HCT116 (cell line): Measurements from ENCODE around the gene PCDHA5. TPM values are rescaled to one million over a fixed set of nuclear protein-coding genes. Genes with fewer than 3 reads are reported as not detected.

Source experiments
- ATAC-seq: fragments of 200-7000 bp; cut with Tn5 transposase; 2 replicates; pipeline ENCODE4 v1.9.1; 2020; ENCODE audit warnings: mild to moderate bottlenecking, moderate library complexity
- BruUV-seq: library from RNA; stranded (reverse); fragments of 400-500 nt; replicated peaks from 2 replicates; lab custom pipeline; 2021; lab: Mats Ljungman, UMichigan
- CTCF ChIA-PET: fragments of 300-600 bp; sonication (Branson Sonifier 250); formaldehyde crosslinking; loops from one replicate; lab custom pipeline; 2021; ENCODE audit warnings: antibody characterized with exemption; lab: Charles Lee
- POLR2A ChIA-PET: fragments of 300-600, 350-600 bp; sonication (Branson Sonifier 250); formaldehyde crosslinking; loops from one replicate; lab custom pipeline; 2021; ENCODE audit warnings: antibody characterized with exemption; lab: Charles Lee
- RAD21 ChIA-PET, 2 experiments: fragments of 300-600 bp; sonication (Branson Sonifier 250); formaldehyde crosslinking; loops; one replicate each; lab custom pipeline; 2023; ENCODE audit warnings: low total read pairs in 2 of 2; ENCODE audit not compliant: uncharacterized antibody in 2 of 2, unreplicated experiment in 2 of 2, low non-redundant PET in 1 of 2; lab: Charles Lee
- DNase-seq: peaks from one replicate; pipeline ENCODE4 v3.0.0-alpha.2; 2010; ENCODE audit warnings: low read depth, low spot score
- H2AFZ ChIP-seq: fragments of 200-600 bp; shearing (Covaris generic), sonication (generic); 2 replicates; pipeline ENCODE4 v1.6.1; 2017; ENCODE audit warnings: low read depth, mixed run types, mixed read lengths, antibody characterized with exemption, low read length; ENCODE audit not compliant: poor library complexity, severe bottlenecking
- H3K27ac ChIP-seq: 2 replicates; pipeline ENCODE4 v1.5.1; 2012; ENCODE audit warnings: low read depth, low read length
- H3K27me3 ChIP-seq: fragments of 200-600 bp; sonication (generic); 2 replicates; pipeline ENCODE4 v1.6.1; 2016; ENCODE audit warnings: mixed run types, low read length, mixed read lengths; ENCODE audit not compliant: insufficient read depth
- H3K36me3 ChIP-seq, 2 experiments: fragments of 200-500 bp in 1 of 2; fragments of 200-600 bp in 1 of 2; sonication (Bioruptor generic) in 1 of 2; sonication (generic) in 1 of 2; 2 replicates each; pipeline versions ENCODE4 v1.5.1 to v1.6.1; 2014 to 2016; ENCODE audit warnings: low read length in 2 of 2, inconsistent platforms in 1 of 2, mixed read lengths in 1 of 2, mixed run types in 1 of 2; ENCODE audit not compliant: insufficient read depth in 2 of 2, control insufficient read depth in 1 of 2
- H3K4me1 ChIP-seq, 2 experiments: fragments of 200-600 bp in 1 of 2; sonication (generic) in 1 of 2; 2 replicates each; pipeline versions ENCODE4 v1.5.1 to v1.6.1; 2012 to 2017; ENCODE audit warnings: low read length in 2 of 2, inconsistent platforms in 1 of 2, mild to moderate bottlenecking in 1 of 2, mixed read lengths in 1 of 2, mixed run types in 1 of 2, moderate library complexity in 1 of 2; ENCODE audit not compliant: insufficient read depth in 2 of 2, control insufficient read depth in 1 of 2
- H3K4me2 ChIP-seq: fragments of 200-600 bp; sonication (generic); 2 replicates; pipeline ENCODE4 v1.6.1; 2017; ENCODE audit warnings: mixed run types, low read length, mixed read lengths
- H3K4me3 ChIP-seq, 2 experiments: fragments of 200-600 bp in 1 of 2; sonication (generic) in 1 of 2; replicated peaks in 1 of 2; 2 replicates each; pipeline ENCODE4 v1.5.1; 2011 to 2016; ENCODE audit warnings: low read length in 2 of 2, control low read depth in 1 of 2, low read depth in 1 of 2, mild to moderate bottlenecking in 1 of 2, mixed read lengths in 1 of 2, mixed run types in 1 of 2
- H3K79me2 ChIP-seq: fragments of 200-600 bp; sonication (generic); 2 replicates; pipeline ENCODE4 v1.6.1; 2017; ENCODE audit warnings: mild to moderate bottlenecking, mixed run types, low read length, moderate library complexity, mixed read lengths; ENCODE audit not compliant: insufficient read depth
- H3K9ac ChIP-seq: fragments of 200-600 bp; sonication (generic); 2 replicates; pipeline ENCODE4 v1.6.1; 2016; ENCODE audit warnings: low read length, mixed read lengths
- H3K9me2 ChIP-seq: fragments of 200-600 bp; sonication (generic), shearing (Covaris generic); 2 replicates; pipeline ENCODE4 v1.6.1; 2017; ENCODE audit warnings: mixed run types, mild to moderate bottlenecking, moderate library complexity; ENCODE audit not compliant: insufficient read depth
- H3K9me3 ChIP-seq, 2 experiments: fragments of 200-500 bp in 1 of 2; fragments of 200-600 bp in 1 of 2; sonication (Bioruptor generic) in 1 of 2; sonication (generic) in 1 of 2; 2 replicates each; pipeline ENCODE4 v1.6.1; 2014 to 2017; ENCODE audit warnings: low read length in 2 of 2, mixed read lengths in 2 of 2, inconsistent platforms in 1 of 2, low read depth in 1 of 2, mild to moderate bottlenecking in 1 of 2, mixed run types in 1 of 2, moderate library complexity in 1 of 2; ENCODE audit not compliant: control insufficient read depth in 1 of 2, insufficient read depth in 1 of 2
- H4K20me1 ChIP-seq: fragments of 200-600 bp; sonication (generic), shearing (Covaris generic); 2 replicates; pipeline ENCODE4 v1.6.1; 2017; ENCODE audit warnings: mixed run types, mild to moderate bottlenecking, moderate library complexity; ENCODE audit not compliant: insufficient read depth
- CBX3 ChIP-seq: IDR thresholded peaks from 2 replicates; pipeline ENCODE4 v1.6.1; 2012; ENCODE audit warnings: low read depth
- EGR1 ChIP-seq: IDR thresholded peaks from 2 replicates; pipeline ENCODE4 v1.6.1; 2012; ENCODE audit warnings: low read depth
- EZH2 ChIP-seq: fragments of 200-600 bp; sonication (generic); IDR thresholded peaks from 2 replicates; pipeline ENCODE4 v1.6.1; 2017; ENCODE audit warnings: antibody characterized with exemption, mixed run types
- FOSL1 ChIP-seq: IDR thresholded peaks from 2 replicates; pipeline ENCODE4 v1.6.1; 2012; ENCODE audit warnings: low read depth
- JUND ChIP-seq: IDR thresholded peaks from 2 replicates; pipeline ENCODE4 v1.6.1; 2012
- POLR2A ChIP-seq: IDR thresholded peaks from 2 replicates; pipeline ENCODE4 v1.7.0; 2011; ENCODE audit warnings: borderline replicate concordance; ENCODE audit not compliant: insufficient read depth, insufficient read length; ENCODE audit errors: extremely low read depth
- POLR2AphosphoS5 ChIP-seq: IDR thresholded peaks from 2 replicates; pipeline ENCODE4 v1.6.1; 2011; ENCODE audit warnings: mild to moderate bottlenecking, low read depth, low read length, moderate library complexity
- RAD21 ChIP-seq: IDR thresholded peaks from 2 replicates; pipeline ENCODE4 v1.6.1; 2012; ENCODE audit warnings: low read depth, mild to moderate bottlenecking
- SRF ChIP-seq: IDR thresholded peaks from 2 replicates; pipeline ENCODE4 v1.6.1; 2012; ENCODE audit warnings: low read depth
- YY1 ChIP-seq: IDR thresholded peaks from 2 replicates; pipeline ENCODE4 v1.6.1; 2011; ENCODE audit warnings: low read length, low read depth, moderate library complexity, mild to moderate bottlenecking; ENCODE audit not compliant: insufficient replicate concordance; ENCODE audit errors: extremely low read depth
- ZFX ChIP-seq: fragments of 450-650 bp; IDR thresholded peaks from 2 replicates; pipeline ENCODE4 v1.6.1; 2017
- intact Hi-C: fragments of 100-400 bp; cut with micrococcal nuclease; formaldehyde crosslinking; loops from 2 replicates; pipeline ENCODE4 v1.10.0; 2022
- total RNA-seq: library from RNA; stranded (reverse); gene quantifications from one replicate; pipeline ENCODE4 v1.2.1, GENCODE V29; 2021; ENCODE audit not compliant: unreplicated experiment
- TF ChIP-seq, protein P1 (sequence below): IDR thresholded peaks from 2 replicates; pipeline ENCODE4 v1.6.1; 2012; ENCODE audit warnings: low read depth
- TF ChIP-seq, protein P2 (sequence below), 3 experiments: fragments of 200-600 bp in 1 of 3; sonication (generic) in 1 of 3; IDR thresholded peaks in 2 of 3; conservative IDR thresholded peaks in 1 of 3; 2 replicates each; pipeline ENCODE4 v1.5.1; 2012 to 2017; ENCODE audit warnings: low read depth in 2 of 3, low read length in 2 of 3, antibody characterized with exemption in 1 of 3, borderline replicate concordance in 1 of 3, control low read depth in 1 of 3, mild to moderate bottlenecking in 1 of 3, mixed read lengths in 1 of 3, mixed run types in 1 of 3, moderate library complexity in 1 of 3; ENCODE audit not compliant: insufficient read depth in 1 of 3
- TF ChIP-seq, protein P3 (sequence below): IDR thresholded peaks from 2 replicates; pipeline ENCODE4 v1.6.1; 2011; ENCODE audit warnings: mild to moderate bottlenecking, low read length, moderate library complexity; ENCODE audit not compliant: insufficient replicate concordance; ENCODE audit errors: extremely low read depth
- TF ChIP-seq, protein P4 (sequence below): IDR thresholded peaks from 2 replicates; pipeline ENCODE4 v1.6.1; 2012

The PCDHA5 gene
- total RNA-seq, 1 experiment from 2014 or later, result not detected

DNA sequence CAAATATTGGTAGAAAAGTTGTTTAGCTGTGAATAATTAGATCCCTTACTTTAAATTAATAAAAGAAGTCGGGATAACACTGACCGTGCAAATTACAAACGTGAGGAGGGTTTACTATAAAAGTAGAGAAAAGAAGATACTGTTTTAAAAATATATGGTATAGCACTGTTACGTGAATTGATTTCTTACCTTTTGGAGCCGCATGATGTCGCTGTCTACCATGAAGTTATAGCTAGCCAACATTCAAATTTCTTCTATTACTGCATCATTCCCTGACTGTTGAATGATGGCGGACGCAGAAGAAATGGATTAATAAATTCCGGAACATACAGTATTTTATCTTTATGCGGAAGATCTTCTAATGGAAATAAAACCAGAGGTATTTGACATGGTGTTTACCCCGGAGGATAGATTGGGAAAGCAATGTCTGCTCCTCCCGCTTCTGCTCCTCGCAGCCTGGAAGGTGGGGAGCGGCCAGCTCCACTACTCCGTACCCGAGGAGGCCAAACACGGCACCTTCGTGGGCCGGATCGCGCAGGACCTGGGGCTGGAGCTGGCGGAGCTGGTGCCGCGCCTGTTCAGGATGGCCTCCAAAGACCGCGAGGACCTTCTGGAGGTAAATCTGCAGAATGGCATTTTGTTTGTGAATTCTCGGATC, 6.4 kb downstream of the PCDHA5 start, which contains the start of gene PCDHA6:
Gene PCDHA6 (plus strand): TSS at position 257 of the 658 bp plus-strand sequence. CDS start 132 bp downstream, at position 389.
- H4K20me1 ChIP-seq, result no peaks in the 10 kb centered on the region
- no peak within 1 kb of the TSS for H3K9ac ChIP-seq
- no peaks in the 10 kb centered on the region; the same call in 1 of the 2 replicates for H3K9me2 ChIP-seq
- no peak within 1 kb of the TSS for H3K4me3 ChIP-seq
- no peaks in the 10 kb centered on the region for H3K79me2 ChIP-seq
- ChIA-PET CTCF (no interaction called here), POLR2A (no interaction called here), RAD21 (no interaction called here)
- no peaks in the 10 kb centered on the region for H3K36me3 ChIP-seq
- intact Hi-C loops, result no loop called here
- ATAC-seq, result no peak
- H3K27ac ChIP-seq, result no peak within 1 kb of the TSS
- no peak within 1 kb of the TSS for H2AFZ ChIP-seq
- BruUV-seq, result no TSS peak
- H3K27me3 ChIP-seq, result no peaks in the 10 kb centered on the region
- H3K4me1 ChIP-seq, result no peaks in the 10 kb centered on the region
- no peak within 1 kb of the TSS for H3K4me2 ChIP-seq
- TF ChIP-seq FOSL1 (no peak), RAD21 (no peak), POLR2A (no peak), CBX3 (no peak), EGR1 (no peak), YY1 (no peak), EZH2 (no peak), JUND (no peak), ZFX (no peak), POLR2AphosphoS5 (no peak), SRF (no peak)
- TF ChIP-seq, protein P1, sequence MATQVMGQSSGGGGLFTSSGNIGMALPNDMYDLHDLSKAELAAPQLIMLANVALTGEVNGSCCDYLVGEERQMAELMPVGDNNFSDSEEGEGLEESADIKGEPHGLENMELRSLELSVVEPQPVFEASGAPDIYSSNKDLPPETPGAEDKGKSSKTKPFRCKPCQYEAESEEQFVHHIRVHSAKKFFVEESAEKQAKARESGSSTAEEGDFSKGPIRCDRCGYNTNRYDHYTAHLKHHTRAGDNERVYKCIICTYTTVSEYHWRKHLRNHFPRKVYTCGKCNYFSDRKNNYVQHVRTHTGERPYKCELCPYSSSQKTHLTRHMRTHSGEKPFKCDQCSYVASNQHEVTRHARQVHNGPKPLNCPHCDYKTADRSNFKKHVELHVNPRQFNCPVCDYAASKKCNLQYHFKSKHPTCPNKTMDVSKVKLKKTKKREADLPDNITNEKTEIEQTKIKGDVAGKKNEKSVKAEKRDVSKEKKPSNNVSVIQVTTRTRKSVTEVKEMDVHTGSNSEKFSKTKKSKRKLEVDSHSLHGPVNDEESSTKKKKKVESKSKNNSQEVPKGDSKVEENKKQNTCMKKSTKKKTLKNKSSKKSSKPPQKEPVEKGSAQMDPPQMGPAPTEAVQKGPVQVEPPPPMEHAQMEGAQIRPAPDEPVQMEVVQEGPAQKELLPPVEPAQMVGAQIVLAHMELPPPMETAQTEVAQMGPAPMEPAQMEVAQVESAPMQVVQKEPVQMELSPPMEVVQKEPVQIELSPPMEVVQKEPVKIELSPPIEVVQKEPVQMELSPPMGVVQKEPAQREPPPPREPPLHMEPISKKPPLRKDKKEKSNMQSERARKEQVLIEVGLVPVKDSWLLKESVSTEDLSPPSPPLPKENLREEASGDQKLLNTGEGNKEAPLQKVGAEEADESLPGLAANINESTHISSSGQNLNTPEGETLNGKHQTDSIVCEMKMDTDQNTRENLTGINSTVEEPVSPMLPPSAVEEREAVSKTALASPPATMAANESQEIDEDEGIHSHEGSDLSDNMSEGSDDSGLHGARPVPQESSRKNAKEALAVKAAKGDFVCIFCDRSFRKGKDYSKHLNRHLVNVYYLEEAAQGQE, result no peak
- TF ChIP-seq, protein P2, sequence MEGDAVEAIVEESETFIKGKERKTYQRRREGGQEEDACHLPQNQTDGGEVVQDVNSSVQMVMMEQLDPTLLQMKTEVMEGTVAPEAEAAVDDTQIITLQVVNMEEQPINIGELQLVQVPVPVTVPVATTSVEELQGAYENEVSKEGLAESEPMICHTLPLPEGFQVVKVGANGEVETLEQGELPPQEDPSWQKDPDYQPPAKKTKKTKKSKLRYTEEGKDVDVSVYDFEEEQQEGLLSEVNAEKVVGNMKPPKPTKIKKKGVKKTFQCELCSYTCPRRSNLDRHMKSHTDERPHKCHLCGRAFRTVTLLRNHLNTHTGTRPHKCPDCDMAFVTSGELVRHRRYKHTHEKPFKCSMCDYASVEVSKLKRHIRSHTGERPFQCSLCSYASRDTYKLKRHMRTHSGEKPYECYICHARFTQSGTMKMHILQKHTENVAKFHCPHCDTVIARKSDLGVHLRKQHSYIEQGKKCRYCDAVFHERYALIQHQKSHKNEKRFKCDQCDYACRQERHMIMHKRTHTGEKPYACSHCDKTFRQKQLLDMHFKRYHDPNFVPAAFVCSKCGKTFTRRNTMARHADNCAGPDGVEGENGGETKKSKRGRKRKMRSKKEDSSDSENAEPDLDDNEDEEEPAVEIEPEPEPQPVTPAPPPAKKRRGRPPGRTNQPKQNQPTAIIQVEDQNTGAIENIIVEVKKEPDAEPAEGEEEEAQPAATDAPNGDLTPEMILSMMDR (IDR thresholded peaks at IDR 0.05 in 2 of 3, conservative IDR thresholded peaks at IDR 0.05 in 1 of 3; ENCODE audit: borderline replicate concordance in 1 of 3, insufficient read depth in 1 of 3, low read depth in 2 of 3, low read length in 2 of 3), result no peak
- TF ChIP-seq, protein P3, sequence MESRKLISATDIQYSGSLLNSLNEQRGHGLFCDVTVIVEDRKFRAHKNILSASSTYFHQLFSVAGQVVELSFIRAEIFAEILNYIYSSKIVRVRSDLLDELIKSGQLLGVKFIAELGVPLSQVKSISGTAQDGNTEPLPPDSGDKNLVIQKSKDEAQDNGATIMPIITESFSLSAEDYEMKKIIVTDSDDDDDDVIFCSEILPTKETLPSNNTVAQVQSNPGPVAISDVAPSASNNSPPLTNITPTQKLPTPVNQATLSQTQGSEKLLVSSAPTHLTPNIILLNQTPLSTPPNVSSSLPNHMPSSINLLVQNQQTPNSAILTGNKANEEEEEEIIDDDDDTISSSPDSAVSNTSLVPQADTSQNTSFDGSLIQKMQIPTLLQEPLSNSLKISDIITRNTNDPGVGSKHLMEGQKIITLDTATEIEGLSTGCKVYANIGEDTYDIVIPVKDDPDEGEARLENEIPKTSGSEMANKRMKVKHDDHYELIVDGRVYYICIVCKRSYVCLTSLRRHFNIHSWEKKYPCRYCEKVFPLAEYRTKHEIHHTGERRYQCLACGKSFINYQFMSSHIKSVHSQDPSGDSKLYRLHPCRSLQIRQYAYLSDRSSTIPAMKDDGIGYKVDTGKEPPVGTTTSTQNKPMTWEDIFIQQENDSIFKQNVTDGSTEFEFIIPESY, result no peak
- TF ChIP-seq, protein P4, sequence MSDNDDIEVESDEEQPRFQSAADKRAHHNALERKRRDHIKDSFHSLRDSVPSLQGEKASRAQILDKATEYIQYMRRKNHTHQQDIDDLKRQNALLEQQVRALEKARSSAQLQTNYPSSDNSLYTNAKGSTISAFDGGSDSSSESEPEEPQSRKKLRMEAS, result no peak
- DNase-seq, result no peak
- no peaks in the 10 kb centered on the region for H3K9me3 ChIP-seq
